ENCODE data around the gene FMO5.

Gene FMO5

DNA sequence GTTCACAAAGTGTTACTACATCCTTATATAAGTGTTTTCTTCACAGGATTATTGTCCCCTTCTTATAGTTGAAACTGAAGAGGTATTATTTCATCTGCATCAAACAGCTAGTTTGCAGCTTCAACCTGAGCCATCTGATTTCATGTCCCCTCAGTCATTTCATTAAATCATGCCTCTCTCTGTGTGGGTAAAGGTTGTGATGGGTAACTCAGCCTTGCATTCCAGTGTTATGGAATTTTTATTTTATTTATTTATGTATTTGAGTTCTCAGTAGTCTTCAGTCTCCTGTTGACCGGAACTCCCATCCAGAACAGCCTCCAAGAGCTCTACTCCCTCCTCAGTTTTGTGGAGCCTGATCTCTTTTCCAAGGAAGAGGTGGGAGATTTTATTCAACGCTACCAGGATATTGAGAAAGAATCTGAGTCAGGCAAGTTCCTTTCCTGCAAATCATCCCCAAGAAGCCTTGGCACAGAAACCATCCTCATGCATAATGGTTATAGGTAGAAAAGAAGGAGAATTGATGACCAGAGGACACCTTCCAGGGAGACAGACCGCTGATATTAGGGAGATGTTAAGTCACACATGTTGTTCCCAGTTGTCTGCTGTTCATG is 39.1 kb upstream of the FMO5 start:
- DNase-seq (ENCODE audit: low spot score): no peak
- in situ Hi-C loops (cut with MboI; ENCODE audit: low sequenced_read_pairs, unreplicated experiment): no loop called here
- TF ChIP-seq, protein P1, sequence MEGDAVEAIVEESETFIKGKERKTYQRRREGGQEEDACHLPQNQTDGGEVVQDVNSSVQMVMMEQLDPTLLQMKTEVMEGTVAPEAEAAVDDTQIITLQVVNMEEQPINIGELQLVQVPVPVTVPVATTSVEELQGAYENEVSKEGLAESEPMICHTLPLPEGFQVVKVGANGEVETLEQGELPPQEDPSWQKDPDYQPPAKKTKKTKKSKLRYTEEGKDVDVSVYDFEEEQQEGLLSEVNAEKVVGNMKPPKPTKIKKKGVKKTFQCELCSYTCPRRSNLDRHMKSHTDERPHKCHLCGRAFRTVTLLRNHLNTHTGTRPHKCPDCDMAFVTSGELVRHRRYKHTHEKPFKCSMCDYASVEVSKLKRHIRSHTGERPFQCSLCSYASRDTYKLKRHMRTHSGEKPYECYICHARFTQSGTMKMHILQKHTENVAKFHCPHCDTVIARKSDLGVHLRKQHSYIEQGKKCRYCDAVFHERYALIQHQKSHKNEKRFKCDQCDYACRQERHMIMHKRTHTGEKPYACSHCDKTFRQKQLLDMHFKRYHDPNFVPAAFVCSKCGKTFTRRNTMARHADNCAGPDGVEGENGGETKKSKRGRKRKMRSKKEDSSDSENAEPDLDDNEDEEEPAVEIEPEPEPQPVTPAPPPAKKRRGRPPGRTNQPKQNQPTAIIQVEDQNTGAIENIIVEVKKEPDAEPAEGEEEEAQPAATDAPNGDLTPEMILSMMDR (IDR thresholded peaks at IDR 0.05; ENCODE audit: borderline replicate concordance, control extremely low read depth, extremely low read depth, insufficient read depth, missing control alignments): no peak

DNA sequence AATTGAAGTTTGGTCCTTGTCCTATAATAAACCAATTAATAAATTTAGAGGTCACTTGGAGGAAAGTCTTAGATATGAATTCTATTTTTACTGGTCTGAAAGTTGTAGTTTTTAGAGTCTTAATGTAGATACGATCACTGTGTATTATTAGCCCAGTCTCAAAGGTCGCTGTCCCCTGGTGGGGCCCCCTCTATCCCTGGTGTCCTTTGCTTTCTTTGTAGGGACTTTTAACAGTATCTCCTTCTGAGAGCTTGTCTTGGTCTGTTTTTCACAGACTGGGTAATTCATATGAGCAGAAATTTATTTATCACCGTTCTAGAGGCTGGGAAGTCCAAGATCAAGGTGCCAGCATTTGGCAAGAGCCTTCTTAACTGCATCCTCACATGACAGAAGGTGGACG is 35.8 kb upstream of the FMO5 start:
- DNase-seq (ENCODE audit: low spot score): no peak
- TF ChIP-seq, protein P1 (IDR thresholded peaks at IDR 0.05; ENCODE audit: borderline replicate concordance, control extremely low read depth, extremely low read depth, insufficient read depth, missing control alignments): no peak
- in situ Hi-C loops (cut with MboI; ENCODE audit: low sequenced_read_pairs, unreplicated experiment): no loop called here

DNA sequence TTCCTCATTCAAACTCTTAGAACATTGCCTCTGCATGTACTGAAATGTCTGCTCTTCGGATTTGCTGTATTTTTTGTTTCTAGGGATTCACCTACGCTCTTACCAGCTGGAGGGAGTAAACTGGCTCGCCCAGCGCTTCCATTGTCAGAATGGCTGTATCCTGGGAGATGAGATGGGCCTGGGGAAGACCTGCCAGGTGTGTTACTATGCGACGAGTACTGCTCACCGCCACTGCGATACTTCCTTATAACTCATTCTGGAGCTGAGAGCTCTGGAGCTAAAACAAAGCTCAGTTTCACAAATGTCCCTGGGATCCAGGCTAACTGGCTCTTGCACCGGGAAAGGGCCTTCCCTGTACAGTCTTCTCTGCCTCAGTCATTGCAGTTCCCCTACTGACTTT is 27.4 kb upstream of the FMO5 start:
- in situ Hi-C loops (cut with MboI; ENCODE audit: low sequenced_read_pairs, unreplicated experiment): no loop called here
- DNase-seq (ENCODE audit: low spot score): no peak
- TF ChIP-seq, protein P1 (IDR thresholded peaks at IDR 0.05; ENCODE audit: borderline replicate concordance, control extremely low read depth, extremely low read depth, insufficient read depth, missing control alignments): no peak

DNA sequence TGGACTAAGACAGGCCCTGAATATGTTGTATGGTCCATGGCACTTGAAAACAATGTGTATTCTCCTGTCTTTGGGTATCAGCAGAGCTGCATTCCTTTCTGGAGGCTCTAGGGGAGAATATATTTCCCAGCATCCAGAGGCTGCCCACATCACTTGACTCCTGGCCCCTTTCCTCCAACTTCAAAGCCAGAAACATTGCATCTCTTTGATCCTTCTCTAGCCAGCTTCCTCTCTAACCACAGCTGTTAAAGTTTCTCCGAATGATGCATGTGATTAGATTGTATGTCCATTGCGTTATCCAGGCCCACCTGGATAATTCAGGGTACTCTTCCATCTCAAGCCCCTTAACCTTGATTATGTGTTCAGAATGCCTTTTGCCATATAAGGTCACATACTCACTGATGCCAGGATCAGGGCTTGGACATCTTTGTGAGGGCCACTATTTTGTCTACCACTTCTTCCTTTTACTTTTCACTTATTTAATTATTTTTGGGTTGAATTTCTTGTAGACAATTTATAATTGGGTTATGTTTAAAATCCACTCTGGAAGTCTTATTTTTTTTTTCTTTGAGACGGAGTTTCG is 22.6 kb upstream of the FMO5 start:
- no peak for DNase-seq (ENCODE audit: low spot score)
- TF ChIP-seq, protein P1 (IDR thresholded peaks at IDR 0.05; ENCODE audit: borderline replicate concordance, control extremely low read depth, extremely low read depth, insufficient read depth, missing control alignments): no peak
- in situ Hi-C loops (cut with MboI; ENCODE audit: low sequenced_read_pairs, unreplicated experiment): no loop called here

DNA sequence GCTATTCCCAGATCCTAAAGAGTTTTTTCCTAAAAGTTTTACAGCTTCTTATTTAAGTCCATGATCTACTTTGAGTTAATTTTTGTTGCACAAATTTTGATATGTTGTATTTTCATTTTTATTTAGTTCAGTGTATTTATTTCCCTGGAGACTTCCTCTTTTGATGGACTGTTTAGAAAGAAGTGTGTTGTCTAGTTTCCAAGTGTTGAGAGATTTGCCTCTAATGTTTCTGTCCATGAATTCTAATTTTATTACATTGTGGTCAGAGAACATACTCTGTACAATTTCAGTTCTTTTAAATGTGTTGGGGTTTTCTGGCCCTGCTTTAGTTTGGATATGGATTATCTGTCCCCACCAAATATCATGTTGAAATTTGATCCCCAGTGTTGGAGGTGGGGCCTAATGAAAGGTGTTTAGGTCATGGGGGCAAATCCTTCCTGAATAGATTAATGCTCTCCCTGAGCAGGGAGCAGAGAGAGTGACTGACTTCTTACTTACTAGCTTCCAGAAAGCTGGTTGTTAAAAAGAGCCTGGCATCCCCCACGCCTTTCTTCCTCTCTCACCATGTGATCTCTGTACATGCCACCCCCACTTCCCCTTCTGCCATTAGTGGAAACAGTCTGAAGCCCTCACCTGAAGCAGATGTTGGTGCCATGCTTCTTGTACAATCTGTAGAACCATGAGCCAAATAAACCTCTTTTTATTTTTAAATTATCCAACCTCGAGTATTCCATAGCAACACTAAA is 21.9 kb upstream of the FMO5 start:
- no peak for DNase-seq (ENCODE audit: low spot score)
- in situ Hi-C loops (cut with MboI; ENCODE audit: low sequenced_read_pairs, unreplicated experiment): no loop called here
- TF ChIP-seq, protein P1 (IDR thresholded peaks at IDR 0.05; ENCODE audit: borderline replicate concordance, control extremely low read depth, extremely low read depth, insufficient read depth, missing control alignments): no peak

DNA sequence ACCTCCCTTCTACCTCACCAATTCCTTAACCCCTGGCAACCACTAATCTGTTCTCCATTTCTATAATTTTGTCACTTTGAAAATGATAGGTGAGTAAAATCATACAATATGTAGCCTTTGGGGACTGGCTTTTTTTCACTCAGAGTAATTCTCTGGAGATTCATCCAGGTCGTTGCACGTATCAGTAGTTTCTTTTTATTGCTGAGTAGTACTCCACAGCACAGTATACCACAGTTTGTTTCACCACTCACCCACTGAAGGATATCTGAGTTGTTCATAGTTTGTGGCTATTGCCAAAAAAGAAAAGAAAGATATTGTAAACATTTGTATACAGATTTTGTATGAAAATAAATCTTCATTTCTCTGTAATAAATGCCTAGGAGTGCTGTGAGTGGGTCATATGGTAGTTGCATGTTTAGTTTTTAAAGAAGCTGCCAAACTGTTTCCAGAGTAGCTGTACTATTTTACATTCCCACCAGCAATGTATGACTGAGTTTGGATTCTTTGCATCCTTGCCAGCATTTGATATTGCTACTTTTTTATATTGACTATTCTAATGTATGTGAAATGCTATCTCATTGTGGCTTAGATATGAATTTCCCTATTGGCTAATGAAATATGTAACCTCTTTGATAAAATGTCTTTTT is 21.0 kb upstream of the FMO5 start:
- DNase-seq (ENCODE audit: low spot score): no peak
- in situ Hi-C loops (cut with MboI; ENCODE audit: low sequenced_read_pairs, unreplicated experiment): no loop called here
- TF ChIP-seq, protein P1 (IDR thresholded peaks at IDR 0.05; ENCODE audit: borderline replicate concordance, control extremely low read depth, extremely low read depth, insufficient read depth, missing control alignments): no peak
